HFFc6 (cell line): Measurements from ENCODE around the gene THEMIS2. TPM values are rescaled to one million over a fixed set of nuclear protein-coding genes. Genes with fewer than 3 reads are reported as not detected.
"Not testable (repeated sequence)": the region's sequence is repeated elsewhere in the genome, so short reads cannot be mapped to it uniquely, and the experiment has no call there.

Experiments used
- DNase-seq: peaks from one replicate; pipeline ENCODE4 v3.0.0-alpha.2; 2018
- H3K27ac Mint-ChIP-seq: 2 replicates; pipeline ENCODE4 v1.8.0; 2020; ENCODE audit warnings: mild to moderate bottlenecking, mixed read lengths
- H3K27me3 Mint-ChIP-seq: 2 replicates; pipeline ENCODE4 v1.8.0; 2021; ENCODE audit warnings: mild to moderate bottlenecking, moderate library complexity, mixed read lengths; ENCODE audit not compliant: insufficient read depth
- H3K36me3 Mint-ChIP-seq: 2 replicates; pipeline ENCODE4 v1.8.0; 2021; ENCODE audit warnings: low read depth, mixed read lengths
- H3K4me1 Mint-ChIP-seq: 2 replicates; pipeline ENCODE4 v1.8.0; 2020; ENCODE audit warnings: low read depth, mixed read lengths
- H3K4me3 Mint-ChIP-seq: 2 replicates; pipeline ENCODE4 v1.8.0; 2020; ENCODE audit warnings: mild to moderate bottlenecking, moderate library complexity, mixed read lengths
- H3K9me3 Mint-ChIP-seq: 2 replicates; pipeline ENCODE4 v1.8.0; 2020; ENCODE audit warnings: mild to moderate bottlenecking, mixed read lengths
- CTCF ChIP-seq: fragments of 200-600 bp; sonication (generic); IDR thresholded peaks from 2 replicates; pipeline ENCODE4 v1.5.0; 2021; ENCODE audit warnings: antibody characterized with exemption, mild to moderate bottlenecking
- total RNA-seq, 6 experiments: library from RNA; stranded (reverse); fragmentation: NEBNext Ultra II Directional; extraction: Animal tissue kit (Norgen Biotek cat#: 25700); gene quantifications; 2 replicates in 1 of 6; 3 replicates in 5 of 6; pipeline ENCODE4 v1.2.3, GENCODE V29; 2021

The THEMIS2 gene
- total RNA-seq, 6 experiments from 2014 or later = 1.3 to 5.6 (median 3.7) TPM

DNA sequence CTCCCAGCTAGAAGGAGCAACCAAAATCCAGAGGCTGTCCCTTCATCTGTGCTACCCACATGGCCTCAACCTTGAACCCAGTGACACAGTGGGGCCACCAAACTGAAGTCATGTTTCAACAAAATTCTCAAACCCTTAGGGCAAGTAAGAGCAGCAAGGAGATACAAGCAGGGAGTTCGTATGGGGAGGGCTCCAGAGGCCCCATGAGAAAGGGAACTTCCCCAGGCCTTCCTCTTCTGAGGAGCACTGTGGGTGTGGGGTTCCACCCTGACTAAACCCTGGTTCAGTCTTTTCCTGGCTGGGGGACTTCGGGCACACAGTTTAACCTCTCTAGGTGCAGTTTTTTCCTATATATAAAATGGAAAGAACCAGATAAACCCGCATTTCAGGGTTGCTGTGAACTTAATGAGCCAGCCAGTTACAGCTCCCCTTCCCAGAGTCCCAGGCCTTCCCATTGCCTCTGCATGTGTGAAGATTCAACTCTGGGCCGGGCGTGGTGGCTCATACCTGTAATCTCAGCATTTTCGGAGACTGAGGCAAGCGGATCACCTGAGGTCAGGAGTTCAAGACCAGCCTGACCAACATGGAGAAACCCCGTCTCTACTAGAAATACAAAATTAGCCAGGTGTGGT lies 8.0 kb upstream of the THEMIS2 start:
- H3K27me3 Mint-ChIP-seq = no peaks in the 10 kb centered on the region
- no peak for DNase-seq
- peaks cover 28% of the 10 kb centered on the region for H3K4me1 Mint-ChIP-seq
- TF ChIP-seq CTCF = no peak
- peak overlapping the region; percentile 98 for H3K27ac Mint-ChIP-seq
- H3K36me3 Mint-ChIP-seq = no peaks in the 10 kb centered on the region
- H3K4me3 Mint-ChIP-seq = no peak overlapping the region
- H3K9me3 Mint-ChIP-seq = no peaks in the 10 kb centered on the region

DNA sequence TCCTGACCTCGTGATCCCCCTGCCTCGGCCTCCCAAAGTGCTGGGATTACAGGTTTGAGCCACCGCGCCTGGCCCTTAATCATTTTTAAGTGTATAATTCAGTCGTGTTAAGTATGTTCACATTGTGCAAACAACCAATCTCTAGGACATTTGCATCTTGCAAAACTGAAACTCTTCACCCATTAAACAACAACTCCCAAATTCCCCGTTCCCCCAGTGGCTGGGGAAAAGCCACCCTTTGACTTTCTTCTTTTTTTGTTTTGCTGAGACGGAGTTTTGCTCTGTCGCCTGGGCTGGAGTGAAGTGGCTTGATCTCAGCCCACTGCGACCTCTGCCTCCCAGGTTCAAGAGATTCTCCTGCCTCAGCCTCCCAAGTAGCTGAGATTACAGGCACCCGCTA lies 6.5 kb upstream of the THEMIS2 start:
- TF ChIP-seq CTCF = no peak
- Mint-ChIP-seq H3K4me3 (no peak overlapping the region), H3K4me1 (peaks cover 28% of the 10 kb centered on the region), H3K27me3 (no peaks in the 10 kb centered on the region), H3K27ac (no peak overlapping the region), H3K9me3 (no peaks in the 10 kb centered on the region), H3K36me3 (no peaks in the 10 kb centered on the region)
- no peak for DNase-seq

GRCh38 chr1:27868556-27868931 lies 3.8 kb upstream of the THEMIS2 start:
- TF ChIP-seq CTCF = no peak
- Mint-ChIP-seq H3K27ac (no peak overlapping the region), H3K36me3 (no peaks in the 10 kb centered on the region), H3K9me3 (no peaks in the 10 kb centered on the region), H3K27me3 (peaks cover 6% of the 10 kb centered on the region; the same call in 1 of the 2 replicates), H3K4me1 (peaks cover 15% of the 10 kb centered on the region), H3K4me3 (no peak overlapping the region)
- DNase-seq = no peak

- Mint-ChIP-seq H3K36me3 (no peaks in the 10 kb centered on the region), H3K4me3 (no peak overlapping the region), H3K27ac (no peak overlapping the region), H3K9me3 (no peaks in the 10 kb centered on the region), H3K27me3 (peaks cover 6% of the 10 kb centered on the region; the same call in 1 of the 2 replicates), H3K4me1 (peaks cover 11% of the 10 kb centered on the region)
- DNase-seq = no peak
- no peak for TF ChIP-seq CTCF
These were observed 3.2 kb upstream of the THEMIS2 start for GRCh38 chr1:27868932-27869718.

DNA sequence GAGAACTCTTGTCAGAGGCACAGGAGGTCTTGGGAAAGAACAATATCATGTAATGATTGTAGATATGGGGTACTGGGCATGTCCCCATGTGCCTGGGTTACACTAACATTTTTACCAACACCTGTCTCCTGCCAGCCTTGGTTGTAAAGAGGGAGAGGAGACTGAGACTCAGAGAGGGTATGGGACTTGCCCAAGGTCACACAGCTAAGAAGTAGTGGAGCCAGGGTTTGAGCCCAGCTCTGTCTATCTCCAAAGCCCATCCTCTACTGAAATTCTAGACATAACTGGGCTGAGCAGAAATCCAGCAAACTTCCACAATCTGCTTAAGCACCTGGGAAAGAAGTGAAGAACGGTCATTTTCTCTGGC lies 2.6 kb upstream of the THEMIS2 start:
- Mint-ChIP-seq H3K27me3 (peaks cover 6% of the 10 kb centered on the region; the same call in 1 of the 2 replicates), H3K36me3 (no peaks in the 10 kb centered on the region), H3K4me1 (peaks cover 9% of the 10 kb centered on the region), H3K4me3 (no peak overlapping the region), H3K27ac (no peak overlapping the region), H3K9me3 (no peaks in the 10 kb centered on the region)
- no peak for DNase-seq
- TF ChIP-seq CTCF = no peak; the same call in 1 of the 2 replicates

DNA sequence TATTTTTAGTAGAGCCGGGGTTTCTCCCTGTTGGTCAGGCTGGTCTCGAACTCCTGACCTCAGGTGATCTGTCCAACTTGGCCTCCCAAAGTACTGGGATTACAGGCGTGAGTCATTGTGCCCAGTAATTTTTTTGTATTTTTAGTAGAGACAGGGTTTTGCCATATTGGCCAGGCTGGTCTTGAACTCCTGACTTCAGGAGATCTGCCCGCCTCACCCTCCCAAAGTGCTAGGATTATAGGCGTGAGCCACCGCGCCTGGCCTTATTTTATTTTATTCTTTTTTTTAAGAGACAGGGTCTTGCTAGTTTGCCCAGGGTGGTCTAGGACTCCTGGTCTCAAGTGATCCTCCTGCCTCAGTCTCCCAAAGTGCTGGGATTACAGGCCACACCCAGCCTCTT lies 1.3 kb upstream of the THEMIS2 start:
- DNase-seq, H3K9me3 Mint-ChIP-seq, H3K4me3 Mint-ChIP-seq, H3K36me3 Mint-ChIP-seq, H3K27me3 Mint-ChIP-seq, H3K27ac Mint-ChIP-seq: not testable (repeated sequence)
- H3K4me1 Mint-ChIP-seq = peaks cover 19% of the 10 kb centered on the region
